ENCODE measurements around the gene LIMD2.

The LIMD2 gene

GRCh38 chr17:63702721-63703015, 2.7 kb upstream of the LIMD2 start:
- Histone ChIP-seq H3K9ac (no peak overlapping the region), H3K9me3 (ENCODE audit: control insufficient read depth, low read length) (no peaks in the 10 kb centered on the region), H3K36me3 (ENCODE audit: control insufficient read depth, insufficient read depth, low read length) (no peaks in the 10 kb centered on the region), H3K27me3 (ENCODE audit: control insufficient read depth, insufficient read depth, low read length) (no peaks in the 10 kb centered on the region), H3K4me1 (peaks cover 4% of the 10 kb centered on the region), H3K4me3 (ENCODE audit: low read depth, low read length) (no peak overlapping the region), H3K27ac (no peak overlapping the region), H3K79me2 (no peaks in the 10 kb centered on the region), H3K4me2 (ENCODE audit: low read length) (no peak overlapping the region), H2AFZ (no peak overlapping the region)
- no peak for TF ChIP-seq CTCF (IDR thresholded peaks at IDR 0.05)

- H3K27me3 ChIP-seq (ENCODE audit: control insufficient read depth, insufficient read depth, low read length) = no peaks in the 10 kb centered on the region
- no peaks in the 10 kb centered on the region for H3K9me3 ChIP-seq (ENCODE audit: control insufficient read depth, low read length)
- no peak overlapping the region for H3K27ac ChIP-seq
- no peak overlapping the region for H3K9ac ChIP-seq
- H3K79me2 ChIP-seq = no peaks in the 10 kb centered on the region
- H3K4me3 ChIP-seq (ENCODE audit: low read depth, low read length) = no peak overlapping the region
- no peak overlapping the region for H2AFZ ChIP-seq
- peaks cover 4% of the 10 kb centered on the region for H3K4me1 ChIP-seq
- no peaks in the 10 kb centered on the region for H3K36me3 ChIP-seq (ENCODE audit: control insufficient read depth, insufficient read depth, low read length)
- TF ChIP-seq CTCF (IDR thresholded peaks at IDR 0.05) = no peak
- no peak overlapping the region for H3K4me2 ChIP-seq (ENCODE audit: low read length)
Observed at GRCh38 chr17:63701868-63702720, 2.2 kb upstream of the LIMD2 start.

- Histone ChIP-seq H3K27ac (peak overlapping the region; percentile 22), H3K4me1 (peaks cover 4% of the 10 kb centered on the region), H3K27me3 (ENCODE audit: control insufficient read depth, insufficient read depth, low read length) (no peaks in the 10 kb centered on the region), H3K9ac (no peak overlapping the region), H3K4me2 (ENCODE audit: low read length) (no peak overlapping the region), H3K9me3 (ENCODE audit: control insufficient read depth, low read length) (no peaks in the 10 kb centered on the region), H3K4me3 (ENCODE audit: low read depth, low read length) (peak overlapping the region; percentile 11), H2AFZ (peak overlapping the region; percentile 46), H3K36me3 (ENCODE audit: control insufficient read depth, insufficient read depth, low read length) (no peaks in the 10 kb centered on the region), H3K79me2 (no peaks in the 10 kb centered on the region)
- TF ChIP-seq CTCF (IDR thresholded peaks at IDR 0.05) = no peak
Observed at GRCh38 chr17:63701456-63701820, 1.5 kb upstream of the LIMD2 start.

GRCh38 chr17:63700528-63701455, 867 bp upstream of the LIMD2 start:
- no peaks in the 10 kb centered on the region for H3K79me2 ChIP-seq
- no peaks in the 10 kb centered on the region for H3K36me3 ChIP-seq (ENCODE audit: control insufficient read depth, insufficient read depth, low read length)
- peak overlapping the region; percentile 11 for H3K4me3 ChIP-seq (ENCODE audit: low read depth, low read length)
- peak overlapping the region; percentile 22 for H3K27ac ChIP-seq
- no peaks in the 10 kb centered on the region for H3K27me3 ChIP-seq (ENCODE audit: control insufficient read depth, insufficient read depth, low read length)
- H3K4me2 ChIP-seq (ENCODE audit: low read length) = peak overlapping the region; percentile 47
- no peak overlapping the region for H3K9ac ChIP-seq
- peak overlapping the region; percentile 79 for H2AFZ ChIP-seq
- no peak for TF ChIP-seq CTCF (IDR thresholded peaks at IDR 0.05)
- H3K4me1 ChIP-seq = peaks cover 4% of the 10 kb centered on the region
- H3K9me3 ChIP-seq (ENCODE audit: control insufficient read depth, low read length) = no peaks in the 10 kb centered on the region
